Measurements from ENCODE around the gene ZNF830. TPM values are rescaled to one million over a fixed set of nuclear protein-coding genes. Genes with fewer than 3 reads are reported as not detected.

The ZNF830 gene
- total and polyA plus RNA-seq, 5 donors = 6.8 to 11.2 (median 10.5) TPM

DNA sequence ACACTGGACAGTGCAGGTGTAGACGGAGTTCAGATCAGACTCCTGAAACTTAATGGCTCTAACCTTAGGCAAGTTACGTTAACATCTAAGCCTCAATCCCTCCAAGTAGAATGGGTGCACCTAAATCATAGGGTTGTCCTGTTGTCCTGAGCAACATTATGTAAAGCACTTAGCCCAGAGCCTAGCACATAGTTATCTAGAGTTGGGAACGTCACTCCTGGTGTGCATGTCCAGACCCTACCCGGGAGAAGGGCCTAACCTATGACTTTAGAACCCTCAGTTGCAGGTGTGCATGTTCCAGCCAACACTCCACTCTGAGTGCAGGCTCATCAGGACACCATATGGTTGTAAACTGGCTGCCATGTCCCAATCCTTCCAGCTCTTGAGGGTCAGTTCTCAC lies 45.0 kb downstream of the ZNF830 start:
- no peak for ATAC-seq
- Histone ChIP-seq H3K27ac (ENCODE audit: low read length) (no peak overlapping the region), H3K4me3 (ENCODE audit: low read length) (no peak overlapping the region), H3K27me3 (ENCODE audit: control insufficient read depth, insufficient read depth) (no peaks in the 10 kb centered on the region), H3K9me3 (ENCODE audit: control insufficient read depth, low read length) (no peaks in the 10 kb centered on the region), H3K4me1 (ENCODE audit: control insufficient read depth, insufficient read depth, low read length) (no peaks in the 10 kb centered on the region)
- WGBS = 89% methylated on average over 4 of the region's 4 CpGs
- intact Hi-C loops (cut with DNase I) = loop anchor here in 1 of 4 donors (10.0 kb wide), 1 partner anchor 58 kb away; the partner anchor contains the start of gene RFFL
- no peak for DNase-seq

DNA sequence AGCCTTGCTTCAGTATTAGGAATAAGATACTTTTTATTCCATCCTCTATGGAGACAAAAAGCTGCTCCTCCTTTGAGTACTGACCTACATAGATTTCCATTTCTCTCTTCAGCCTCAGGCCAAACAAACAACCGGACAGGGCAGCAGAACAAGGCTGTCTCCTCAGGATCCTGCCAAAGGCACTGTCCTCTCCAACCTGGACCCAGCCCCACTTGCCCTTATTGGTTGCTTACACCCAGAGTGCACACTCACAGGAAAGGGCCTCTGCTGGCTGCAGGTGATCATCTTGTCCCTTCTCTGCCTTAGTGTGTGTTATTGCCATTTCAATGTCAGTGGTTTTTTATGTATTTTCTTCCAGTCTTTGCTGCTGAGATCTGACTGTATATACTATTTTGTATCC lies 45.6 kb downstream of the ZNF830 start:
- Histone ChIP-seq H3K27ac (ENCODE audit: low read length) (no peak overlapping the region), H3K4me3 (ENCODE audit: low read length) (no peak overlapping the region), H3K4me1 (ENCODE audit: control insufficient read depth, insufficient read depth, low read length) (no peaks in the 10 kb centered on the region), H3K9me3 (ENCODE audit: control insufficient read depth, low read length) (no peaks in the 10 kb centered on the region), H3K27me3 (ENCODE audit: control insufficient read depth, insufficient read depth) (no peaks in the 10 kb centered on the region)
- no peak for ATAC-seq
- 67% methylated on average over 1 of the region's 1 CpG for WGBS
- intact Hi-C loops (cut with DNase I) = loop anchor here in 1 of 4 donors (10.0 kb wide), 1 partner anchor 58 kb away; the partner anchor contains the start of gene RFFL
- no peak for DNase-seq

DNA sequence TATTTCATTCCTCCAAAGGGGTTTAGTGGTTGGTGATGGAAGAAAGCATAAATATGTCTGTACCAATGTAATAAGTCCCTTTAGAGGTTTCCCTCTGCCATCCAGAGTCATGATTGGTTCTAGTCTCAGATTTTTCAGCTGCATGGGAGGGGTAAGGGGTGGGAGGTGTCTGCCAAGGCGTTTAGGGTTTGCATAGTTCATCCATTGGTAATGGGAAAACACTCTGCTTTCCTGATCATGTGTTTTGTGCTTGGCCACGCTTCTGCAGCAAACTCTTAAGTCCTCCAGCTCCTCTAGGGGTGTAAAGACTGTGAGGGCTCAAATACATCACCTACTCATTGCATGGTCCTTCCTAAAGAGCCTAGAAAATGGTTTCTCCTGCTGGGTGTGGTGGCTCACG lies 48.8 kb downstream of the ZNF830 start:
- 76% methylated on average over 3 of the region's 3 CpGs for WGBS
- H3K4me3 ChIP-seq (ENCODE audit: low read length) = no peak overlapping the region
- H3K9me3 ChIP-seq (ENCODE audit: control insufficient read depth, low read length) = no peaks in the 10 kb centered on the region
- H3K27ac ChIP-seq (ENCODE audit: low read length) = no peak overlapping the region
- ATAC-seq (no peak), DNase-seq (no peak)
- intact Hi-C loops (cut with DNase I) = no loop called here
- H3K4me1 ChIP-seq (ENCODE audit: control insufficient read depth, insufficient read depth, low read length) = no peaks in the 10 kb centered on the region
- no peaks in the 10 kb centered on the region for H3K27me3 ChIP-seq (ENCODE audit: control insufficient read depth, insufficient read depth)

DNA sequence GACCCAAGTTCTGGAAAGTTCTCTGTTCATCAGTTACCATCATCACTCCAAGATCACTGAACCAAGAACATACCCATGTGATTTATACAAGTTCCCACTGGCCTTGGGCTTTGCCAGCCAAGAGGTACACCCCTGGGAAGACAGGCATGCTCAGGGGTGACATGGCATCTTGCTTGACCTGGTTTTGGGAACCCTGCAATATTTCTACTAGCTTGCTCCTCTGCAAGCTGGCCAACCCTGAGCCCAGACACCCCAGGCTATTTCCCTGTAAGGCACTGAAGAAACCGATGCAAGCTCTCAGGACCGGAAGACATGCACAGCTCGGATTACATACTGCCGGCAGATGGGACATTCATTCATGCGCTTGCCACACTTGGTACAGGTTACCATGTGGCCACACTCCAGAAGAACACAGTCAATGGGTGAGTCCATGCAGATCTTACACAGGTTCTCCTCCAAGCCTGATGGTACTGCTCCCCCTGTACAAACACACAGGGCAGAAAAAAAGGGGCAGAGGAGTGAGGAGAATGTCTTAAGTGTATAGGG lies 50.4 kb downstream of the ZNF830 start:
- ATAC-seq (no peak), DNase-seq (no peak)
- 77% methylated on average over 5 of the region's 5 CpGs for WGBS
- intact Hi-C loops (cut with DNase I) = no loop called here
- no peaks in the 10 kb centered on the region for H3K27me3 ChIP-seq (ENCODE audit: control insufficient read depth, insufficient read depth)
- H3K9me3 ChIP-seq (ENCODE audit: control insufficient read depth, low read length) = no peaks in the 10 kb centered on the region
- H3K27ac ChIP-seq (ENCODE audit: low read length) = no peak overlapping the region
- H3K4me1 ChIP-seq (ENCODE audit: control insufficient read depth, insufficient read depth, low read length) = no peaks in the 10 kb centered on the region
- no peak overlapping the region for H3K4me3 ChIP-seq (ENCODE audit: low read length)

Other genes with a start within 250 kb of the ZNF830 start
- gene CCT6B, start 80 bp upstream of the ZNF830 start, total RNA-seq = 1 to 10 TPM in 3 of 4 donors, under 1 TPM in 1; 0.97 to 2.8 (median 2.2) TPM
- gene CCT6B, start 80 bp upstream of the ZNF830 start, polyA plus RNA-seq = 1.9 TPM
- gene LIG3, start 19.0 kb downstream of the ZNF830 start, total RNA-seq = 10 to 100 TPM; 17.5 to 24.1 (median 18.2) TPM
- gene LIG3, start 19.0 kb downstream of the ZNF830 start, polyA plus RNA-seq = 7.0 TPM
- 10 to 100 TPM; 17.2 to 20.0 (median 18.4) TPM for gene RFFL, start 102.2 kb downstream of the ZNF830 start, total RNA-seq
- gene RFFL, start 102.2 kb downstream of the ZNF830 start, polyA plus RNA-seq = 5.7 TPM
- 1 to 10 TPM; 5.8 to 7.1 (median 6.4) TPM for gene RAD51D, start 158.3 kb downstream of the ZNF830 start, total RNA-seq
- gene RAD51D, start 158.3 kb downstream of the ZNF830 start, polyA plus RNA-seq = 3.4 TPM
- gene FNDC8, start 160.1 kb downstream of the ZNF830 start, total RNA-seq = not detected
- gene FNDC8, start 160.1 kb downstream of the ZNF830 start, polyA plus RNA-seq = not detected
- gene NLE1, start 180.8 kb downstream of the ZNF830 start, total RNA-seq = 1 to 10 TPM; 4.1 to 6.6 (median 4.6) TPM
- 2.2 TPM for gene NLE1, start 180.8 kb downstream of the ZNF830 start, polyA plus RNA-seq
- 100 to 1,000 TPM; 141 to 193 (median 180) TPM for gene UNC45B, start 186.3 kb downstream of the ZNF830 start, total RNA-seq
- 62.2 TPM for gene UNC45B, start 186.3 kb downstream of the ZNF830 start, polyA plus RNA-seq
- gene SLC35G3, start 232.9 kb downstream of the ZNF830 start, total RNA-seq = not detected
- not detected for gene SLC35G3, start 232.9 kb downstream of the ZNF830 start, polyA plus RNA-seq

All from right cardiac atrium (tissue), 5 donors.